SK-N-SH treated with all-trans-retinoic acid at 6 μM for 48 hours (cell line): ENCODE data around the gene C20orf202.

Experiments used
- ATAC-seq: fragments of 200-7000 bp; cut with Tn5 transposase; 3 replicates; pipeline ENCODE4 v1.9.1; 2020; ENCODE audit warnings: mild to moderate bottlenecking, moderate library complexity
- ARNTL ChIP-seq: fragments of 450-650 bp; formaldehyde crosslinking; IDR thresholded peaks from 2 replicates; pipeline ENCODE4 v1.5.0; 2020; ENCODE audit warnings: low read depth, mild to moderate bottlenecking, moderate library complexity, borderline replicate concordance
- BACH2 ChIP-seq: fragments of 250-450 bp; sonication (Bioruptor Pico); IDR thresholded peaks from 2 replicates; pipeline ENCODE4 v1.9.0; 2021; ENCODE audit warnings: mild to moderate bottlenecking, borderline replicate concordance
- CSDC2 ChIP-seq: fragments of 250-450 bp; sonication (Bioruptor Pico); IDR thresholded peaks from 2 replicates; pipeline ENCODE4 v1.5.0; 2020; ENCODE audit warnings: mild to moderate bottlenecking, moderate library complexity
- ESRRG ChIP-seq: fragments of 250-450 bp; sonication (Bioruptor Pico); IDR thresholded peaks from 2 replicates; pipeline ENCODE4 v1.6.1; 2021; ENCODE audit warnings: mild to moderate bottlenecking
- GLIS3 ChIP-seq: fragments of 250-450 bp; sonication (Bioruptor Pico); IDR thresholded peaks from 2 replicates; pipeline ENCODE4 v1.5.0; 2020; ENCODE audit warnings: mild to moderate bottlenecking, moderate library complexity
- ISL1 ChIP-seq: fragments of 250-450 bp; sonication (Bioruptor Pico); IDR thresholded peaks from 2 replicates; pipeline ENCODE4 v2.1.2; 2022; ENCODE audit warnings: mild to moderate bottlenecking, moderate library complexity
- PATZ1 ChIP-seq: fragments of 250-450 bp; sonication (Bioruptor Pico); IDR thresholded peaks from 2 replicates; pipeline ENCODE4 v1.8.0; 2020; ENCODE audit warnings: mild to moderate bottlenecking, moderate library complexity, borderline replicate concordance
- POU6F1 ChIP-seq: fragments of 250-450 bp; sonication (Bioruptor Pico); IDR thresholded peaks from 2 replicates; pipeline ENCODE4 v1.8.0; 2021; ENCODE audit warnings: low read depth, mild to moderate bottlenecking, moderate library complexity, borderline replicate concordance
- PPARA ChIP-seq: fragments of 250-450 bp; sonication (Bioruptor Pico); IDR thresholded peaks from 2 replicates; pipeline ENCODE4 v1.5.0; 2020; ENCODE audit warnings: mild to moderate bottlenecking, borderline replicate concordance
- RARB ChIP-seq: fragments of 250-450 bp; sonication (Bioruptor Pico); IDR thresholded peaks from 2 replicates; pipeline ENCODE4 v1.8.0; 2021; ENCODE audit warnings: mild to moderate bottlenecking, moderate library complexity
- SNAI2 ChIP-seq: fragments of 250-450 bp; sonication (Bioruptor Pico); IDR thresholded peaks from 2 replicates; pipeline ENCODE4 v1.5.0; 2020; ENCODE audit warnings: mild to moderate bottlenecking, moderate library complexity
- TOX ChIP-seq: fragments of 250-450 bp; sonication (Bioruptor Pico); IDR thresholded peaks from 2 replicates; pipeline ENCODE4 v1.8.0; 2021; ENCODE audit warnings: mild to moderate bottlenecking, moderate library complexity, borderline replicate concordance
- TSHZ2 ChIP-seq: fragments of 250-450 bp; sonication (Bioruptor Pico); IDR thresholded peaks from 2 replicates; pipeline ENCODE4 v1.5.0; 2020; ENCODE audit warnings: mild to moderate bottlenecking, moderate library complexity
- ZC3H10 ChIP-seq: fragments of 250-450 bp; sonication (Bioruptor Pico); IDR thresholded peaks from 2 replicates; pipeline ENCODE4 v1.5.1; 2021; ENCODE audit warnings: mild to moderate bottlenecking, moderate library complexity
- ZFP3 ChIP-seq: fragments of 250-450 bp; sonication (Bioruptor Pico); IDR thresholded peaks from 2 replicates; pipeline ENCODE4 v1.5.0; 2020; ENCODE audit warnings: mild to moderate bottlenecking, moderate library complexity
- ZFP30 ChIP-seq: fragments of 450-650 bp; formaldehyde crosslinking; IDR thresholded peaks from 2 replicates; pipeline ENCODE4 v1.5.0; 2022; ENCODE audit warnings: mild to moderate bottlenecking, moderate library complexity
- ZNF565 ChIP-seq: fragments of 450-650 bp; formaldehyde crosslinking; conservative IDR thresholded peaks from 2 replicates; pipeline ENCODE4 v1.5.0; 2020; ENCODE audit warnings: low read depth, mild to moderate bottlenecking, moderate library complexity
- ZNF8 ChIP-seq: fragments of 450-650 bp; formaldehyde crosslinking; IDR thresholded peaks from 2 replicates; pipeline ENCODE4 v1.5.0; 2020; ENCODE audit warnings: mild to moderate bottlenecking, moderate library complexity

C20orf202 gene

GRCh38 chr20:1195226-1195625 lies 8.0 kb upstream of the C20orf202 start (continued):
- TF ChIP-seq ZFP3, result no peak
- no peak for TF ChIP-seq PPARA (CRISPR knock-in tag)
- TF ChIP-seq ISL1, result no peak
- no peak for TF ChIP-seq BACH2 (CRISPR knock-in tag)
- TF ChIP-seq PATZ1 (CRISPR knock-in tag), result no peak
- TF ChIP-seq ARNTL (CRISPR knock-in tag), result no peak

- no peak for ATAC-seq
- no peak for TF ChIP-seq ZNF565 (CRISPR knock-in tag)
- no peak for TF ChIP-seq SNAI2 (CRISPR knock-in tag)
- TF ChIP-seq RARB (CRISPR knock-in tag), result no peak
- TF ChIP-seq CSDC2 (CRISPR knock-in tag), result no peak
- TF ChIP-seq ARNTL (CRISPR knock-in tag), result no peak
- TF ChIP-seq ZFP3, result no peak
- TF ChIP-seq PPARA (CRISPR knock-in tag), result no peak
- TF ChIP-seq ZFP30, result no peak
- no peak for TF ChIP-seq PATZ1 (CRISPR knock-in tag)
Observed at GRCh38 chr20:1196634-1197033, 6.6 kb upstream of the C20orf202 start.

- ATAC-seq, result no peak
- TF ChIP-seq ISL1, result no peak
- TF ChIP-seq TOX (CRISPR knock-in tag), result no peak
- no peak for TF ChIP-seq ZFP30
- TF ChIP-seq BACH2 (CRISPR knock-in tag), result no peak
- no peak for TF ChIP-seq POU6F1 (CRISPR knock-in tag)
- TF ChIP-seq PPARA (CRISPR knock-in tag), result no peak
- TF ChIP-seq ZFP3, result no peak
- no peak for TF ChIP-seq RARB (CRISPR knock-in tag)
- TF ChIP-seq ZC3H10 (CRISPR knock-in tag), result no peak
- no peak for TF ChIP-seq PATZ1 (CRISPR knock-in tag)
- TF ChIP-seq ESRRG (CRISPR knock-in tag), result no peak
- no peak for TF ChIP-seq TSHZ2 (CRISPR knock-in tag)
Observed at GRCh38 chr20:1197801-1198200, 5.5 kb upstream of the C20orf202 start.

- ATAC-seq, result no peak
- TF ChIP-seq SNAI2 (CRISPR knock-in tag) (no peak), PATZ1 (CRISPR knock-in tag) (no peak), ISL1 (no peak), RARB (CRISPR knock-in tag) (no peak), GLIS3 (no peak), ZFP3 (no peak), ZNF8 (CRISPR knock-in tag) (no peak), ZNF565 (CRISPR knock-in tag) (no peak), TSHZ2 (CRISPR knock-in tag) (no peak)
Observed at GRCh38 chr20:1198751-1199150, 4.5 kb upstream of the C20orf202 start.
